BE2C (cell line): Measurements from ENCODE around the gene SMTNL1.

ENCODE experiments used
- DNase-seq: peaks from one replicate; pipeline ENCODE4 v3.0.0-alpha.2; 2020
- H3K27me3 ChIP-seq: fragments of 250-450 bp; sonication (Bioruptor Pico); 2 replicates; pipeline ENCODE4 v1.5.1; 2020; ENCODE audit warnings: mild to moderate bottlenecking
- H3K36me3 ChIP-seq: fragments of 250-450 bp; sonication (Bioruptor Pico); 2 replicates; pipeline ENCODE4 v1.5.1; 2020; ENCODE audit warnings: mild to moderate bottlenecking
- H3K4me1 ChIP-seq: fragments of 250-450 bp; sonication (Bioruptor Pico); 2 replicates; pipeline ENCODE4 v1.5.1; 2020
- H3K4me3 ChIP-seq: 2 replicates; pipeline ENCODE4 v1.5.1; 2011; ENCODE audit warnings: low read depth, low read length
- H3K9me3 ChIP-seq: fragments of 250-450 bp; sonication (Bioruptor Pico); 2 replicates; pipeline ENCODE4 v1.5.1; 2020
- CTCF ChIP-seq: IDR thresholded peaks from 2 replicates; pipeline ENCODE4 v1.5.1; 2012; ENCODE audit warnings: mild to moderate bottlenecking, low read depth, low read length

The SMTNL1 gene

GRCh38 chr11:57555393-57555792 is 18.0 kb downstream of the SMTNL1 start:
- H3K36me3 ChIP-seq: no peaks in the 10 kb centered on the region
- H3K9me3 ChIP-seq: no peaks in the 10 kb centered on the region
- no peaks in the 10 kb centered on the region for H3K4me1 ChIP-seq
- no peak overlapping the region for H3K4me3 ChIP-seq
- no peak for TF ChIP-seq CTCF
- no peaks in the 10 kb centered on the region for H3K27me3 ChIP-seq
- DNase-seq: no peak

- Histone ChIP-seq H3K4me3 (no peak overlapping the region), H3K9me3 (no peaks in the 10 kb centered on the region), H3K27me3 (no peaks in the 10 kb centered on the region), H3K36me3 (no peaks in the 10 kb centered on the region), H3K4me1 (no peaks in the 10 kb centered on the region)
- no peak for DNase-seq
- TF ChIP-seq CTCF: no peak
Measured at GRCh38 chr11:57556041-57556440, 18.6 kb downstream of the SMTNL1 start.

GRCh38 chr11:57560146-57560545 is 22.8 kb downstream of the SMTNL1 start:
- Histone ChIP-seq H3K4me3 (no peak overlapping the region), H3K9me3 (no peaks in the 10 kb centered on the region), H3K36me3 (no peaks in the 10 kb centered on the region), H3K27me3 (no peaks in the 10 kb centered on the region), H3K4me1 (no peaks in the 10 kb centered on the region)
- no peak for TF ChIP-seq CTCF
- DNase-seq: no peak

- H3K36me3 ChIP-seq: no peaks in the 10 kb centered on the region
- no peaks in the 10 kb centered on the region for H3K4me1 ChIP-seq
- no peak for DNase-seq
- no peaks in the 10 kb centered on the region for H3K27me3 ChIP-seq
- H3K4me3 ChIP-seq: no peak overlapping the region
- H3K9me3 ChIP-seq: no peaks in the 10 kb centered on the region
- TF ChIP-seq CTCF: no peak
Measured at GRCh38 chr11:57562596-57562995, 25.2 kb downstream of the SMTNL1 start.

GRCh38 chr11:57566005-57566904 is 28.9 kb downstream of the SMTNL1 start:
- TF ChIP-seq CTCF: no peak
- no peaks in the 10 kb centered on the region; the same call in 1 of the 2 replicates for H3K27me3 ChIP-seq
- no peaks in the 10 kb centered on the region for H3K36me3 ChIP-seq
- no peak overlapping the region for H3K4me3 ChIP-seq
- no peaks in the 10 kb centered on the region for H3K9me3 ChIP-seq
- no peaks in the 10 kb centered on the region for H3K4me1 ChIP-seq
- DNase-seq: no peak

GRCh38 chr11:57566905-57567514 is 29.6 kb downstream of the SMTNL1 start:
- TF ChIP-seq CTCF: no peak
- no peak for DNase-seq
- H3K9me3 ChIP-seq: no peaks in the 10 kb centered on the region
- no peaks in the 10 kb centered on the region for H3K4me1 ChIP-seq
- no peaks in the 10 kb centered on the region; the same call in 1 of the 2 replicates for H3K27me3 ChIP-seq
- no peaks in the 10 kb centered on the region for H3K36me3 ChIP-seq
- no peak overlapping the region for H3K4me3 ChIP-seq
